Prostate gland (tissue), 2 donors: Measurements from ENCODE around the gene SFXN4. TPM values are rescaled to one million over a fixed set of nuclear protein-coding genes. Genes with fewer than 3 reads are reported as not detected.

ENCODE experiments used
- DNase-seq: peaks from one replicate; pipeline ENCODE4 v3.0.0-alpha.2; 2019; ENCODE audit warnings: low spot score
- H3K27ac ChIP-seq, 2 donors: fragments of 200-600 bp; sonication (generic); 2 replicates each; pipeline ENCODE4 v1.5.1; 2017 to 2019
- H3K27me3 ChIP-seq: fragments of 200-600 bp; sonication (generic); replicated peaks from 2 replicates; pipeline ENCODE4 v1.5.1; 2019; ENCODE audit not compliant: insufficient read depth
- H3K36me3 ChIP-seq, 2 donors: fragments of 200-600 bp; sonication (generic); 1 replicate in 1 of 2; 2 replicates in 1 of 2; pipeline versions ENCODE4 v1.5.1 to v1.8.1; 2017 to 2019
- H3K4me1 ChIP-seq: fragments of 200-600 bp; sonication (generic); replicated peaks from 2 replicates; pipeline ENCODE4 v1.5.1; 2019
- H3K4me3 ChIP-seq, 2 donors: fragments of 200-600 bp; sonication (generic); 2 replicates each; pipeline ENCODE4 v1.5.1; 2017 to 2019
- H3K9me3 ChIP-seq: fragments of 200-600 bp; sonication (generic); 2 replicates; pipeline ENCODE4 v1.5.1; 2017
- CTCF ChIP-seq, 4 experiments: fragments of 200-600 bp in 2 of 4; fragments of 450-650 bp in 2 of 4; sonication (generic) in 2 of 4; IDR thresholded peaks; 1 replicate in 3 of 4; 2 replicates in 1 of 4; pipeline ENCODE4 v1.5.1; 2016 to 2019; ENCODE audit warnings: antibody characterized with exemption in 4 of 4, mild to moderate bottlenecking in 2 of 4, moderate library complexity in 2 of 4
- POLR2A ChIP-seq: fragments of 450-650 bp; IDR thresholded peaks from one replicate; pipeline ENCODE4 v1.6.1; 2016; ENCODE audit warnings: antibody characterized with exemption, mild to moderate bottlenecking
- POLR2AphosphoS5 ChIP-seq: sonication (generic); formaldehyde crosslinking; IDR thresholded peaks from one replicate; pipeline ENCODE4 v1.6.1; 2017; ENCODE audit warnings: antibody characterized with exemption
- WGBS: methylation state at CpG from one replicate; pipeline ENCODE4 v1.1.5; 2018; 5-methylcytosine and 5-hydroxymethylcytosine counted together
- intact Hi-C: fragments of 100-400 bp; cut with DNase I; formaldehyde crosslinking; loops from one replicate; pipeline ENCODE4 v1.14.2; 2022
- total RNA-seq, 2 donors: library from RNA; depleted of rRNA; stranded (reverse); fragments of >200 nt; gene quantifications; one replicate each; pipeline ENCODE4 v1.1.0, GENCODE V29; 2016

Gene SFXN4
- total RNA-seq, 2 donors from 2014 or later = 19.7 to 22.7 TPM

GRCh38 chr10:119118231-119118630 is 47.3 kb downstream of the SFXN4 start:
- Histone ChIP-seq H3K27ac (no peak overlapping the region), H3K9me3 (no peaks in the 10 kb centered on the region), H3K4me3 (no peak overlapping the region), H3K36me3 (no peaks in the 10 kb centered on the region), H3K27me3 (no peaks in the 10 kb centered on the region), H3K4me1 (no peaks in the 10 kb centered on the region)
- intact Hi-C loops = no loop called here
- DNase-seq = no peak
- TF ChIP-seq POLR2AphosphoS5 = no peak
- TF ChIP-seq CTCF (IDR thresholded peaks at IDR 0.05) = no peak
- TF ChIP-seq POLR2A = no peak
- WGBS = 90% methylated on average over 5 of the region's 5 CpGs

GRCh38 chr10:119116326-119116951 is 49.1 kb downstream of the SFXN4 start:
- 98% methylated on average over 6 of the region's 6 CpGs for WGBS
- intact Hi-C loops = no loop called here
- no peak for DNase-seq
- no peaks in the 10 kb centered on the region for H3K27me3 ChIP-seq
- H3K9me3 ChIP-seq = no peaks in the 10 kb centered on the region
- TF ChIP-seq CTCF (IDR thresholded peaks at IDR 0.05) = no peak
- TF ChIP-seq POLR2A = no peak
- no peak for TF ChIP-seq POLR2AphosphoS5
- no peak overlapping the region for H3K4me3 ChIP-seq
- no peak overlapping the region for H3K27ac ChIP-seq
- H3K4me1 ChIP-seq = no peaks in the 10 kb centered on the region
- no peaks in the 10 kb centered on the region for H3K36me3 ChIP-seq

DNA sequence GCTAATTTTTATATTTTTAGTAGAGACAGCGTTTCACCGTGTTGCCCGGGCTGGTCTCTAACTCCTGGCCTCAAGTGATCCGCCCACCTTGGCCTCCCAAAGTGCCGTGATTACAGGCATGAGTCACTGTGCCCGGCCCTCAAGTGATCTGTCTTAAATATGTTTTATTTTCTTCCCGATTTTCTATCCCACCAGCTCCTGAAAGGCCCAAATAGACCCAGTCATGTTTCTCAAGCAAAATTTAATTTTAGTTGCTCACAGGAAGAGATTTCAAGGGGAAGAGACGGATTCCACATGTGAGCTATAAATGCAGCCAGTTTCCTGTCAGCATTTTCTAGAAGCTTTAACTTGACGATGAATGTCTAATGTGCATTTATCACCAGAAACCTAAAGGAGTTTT is 49.6 kb downstream of the SFXN4 start:
- H3K36me3 ChIP-seq = no peaks in the 10 kb centered on the region
- no peaks in the 10 kb centered on the region for H3K27me3 ChIP-seq
- no peak overlapping the region for H3K27ac ChIP-seq
- H3K4me3 ChIP-seq = no peak overlapping the region
- intact Hi-C loops = no loop called here
- 89% methylated on average over 9 of the region's 9 CpGs for WGBS
- TF ChIP-seq CTCF (IDR thresholded peaks at IDR 0.05) (no peak), POLR2A (no peak), POLR2AphosphoS5 (no peak)
- no peaks in the 10 kb centered on the region for H3K9me3 ChIP-seq
- H3K4me1 ChIP-seq = no peaks in the 10 kb centered on the region
- no peak for DNase-seq

DNA sequence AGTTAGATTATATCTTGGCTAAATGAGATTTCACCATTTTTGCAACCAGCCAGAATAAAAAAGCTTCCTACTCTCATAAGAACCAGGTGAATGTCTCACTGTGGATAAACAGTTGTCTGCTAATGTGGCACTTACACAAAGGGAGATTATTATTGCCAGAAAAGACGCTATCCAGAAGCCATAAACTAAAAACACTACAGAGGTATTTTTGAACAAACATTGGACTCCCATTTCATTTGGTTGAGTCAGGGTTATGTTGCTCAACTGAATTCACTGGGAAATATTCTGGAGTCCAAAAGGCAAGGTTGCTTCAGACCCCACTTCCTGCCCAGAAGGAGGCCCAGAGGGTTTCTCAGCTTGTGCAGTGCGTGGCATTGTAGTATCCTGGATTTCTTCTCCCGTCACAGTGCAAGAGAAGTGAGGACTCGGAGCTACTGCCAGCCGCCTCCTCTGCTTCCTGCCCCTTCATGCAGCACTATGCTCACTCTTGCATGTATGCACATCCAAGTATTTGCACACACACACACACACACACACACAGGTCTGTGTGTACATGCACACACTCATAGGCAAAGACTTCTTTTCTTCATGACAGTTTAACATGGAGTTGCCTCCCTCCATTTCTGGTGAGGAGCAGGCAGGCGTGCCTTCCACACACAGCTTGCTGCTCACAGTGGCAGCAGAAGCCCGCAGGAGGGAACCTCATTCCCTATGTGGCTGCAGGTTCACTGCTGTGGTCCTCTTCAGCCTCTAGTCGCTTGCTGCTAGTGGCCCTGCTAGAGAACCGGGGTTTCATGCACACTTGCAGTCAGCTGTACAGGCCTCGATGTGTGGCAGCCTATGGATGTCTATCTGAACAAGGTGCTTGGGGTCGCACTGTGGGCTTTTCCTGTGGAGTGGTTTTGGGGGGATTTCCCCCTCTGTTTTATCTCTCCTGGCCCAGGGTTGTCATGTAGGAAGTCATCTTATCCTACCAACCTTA is 51.5 kb downstream of the SFXN4 start:
- Histone ChIP-seq H3K9me3 (no peaks in the 10 kb centered on the region), H3K27ac (no peak overlapping the region), H3K36me3 (no peaks in the 10 kb centered on the region), H3K27me3 (no peaks in the 10 kb centered on the region), H3K4me3 (no peak overlapping the region), H3K4me1 (no peaks in the 10 kb centered on the region)
- 78% methylated on average over 11 of the region's 11 CpGs for WGBS
- intact Hi-C loops = no loop called here
- TF ChIP-seq POLR2A (no peak), CTCF (IDR thresholded peaks at IDR 0.05) (no peak), POLR2AphosphoS5 (no peak)
- DNase-seq = no peak
